Measurements from ENCODE around the gene LBH. TPM values are rescaled to one million over a fixed set of nuclear protein-coding genes. Genes with fewer than 3 reads are reported as not detected.
A peak's percentile ranks its signal among the peaks of the same experiment; 100 is the strongest.

LBH gene
- total and polyA plus RNA-seq, 2 of the 13 experiments (the other 11 are each of a cell fraction or from before 2014, with no cell fraction given): 0.09 to 0.25 TPM

DNA sequence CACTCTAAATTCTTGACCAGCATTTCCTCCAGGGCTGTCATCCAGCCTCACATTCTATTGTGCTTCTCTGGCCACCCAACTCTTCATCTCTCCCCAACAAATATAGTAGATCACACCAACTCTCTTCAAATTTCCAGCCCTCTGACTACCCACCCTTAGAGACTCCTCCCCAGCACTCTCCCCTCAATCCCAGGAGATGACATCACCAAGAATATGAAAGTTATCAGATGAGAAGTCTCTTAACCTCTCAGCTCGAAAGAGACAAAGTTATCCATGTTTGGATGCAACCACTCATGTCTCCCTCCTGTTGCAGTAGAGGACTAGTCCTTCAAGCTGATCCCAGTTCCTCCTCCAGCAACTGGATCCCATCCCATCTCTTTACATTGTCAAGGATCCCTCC lies 47.1 kb downstream of the LBH start:
- FAIRE-seq (no peak), DNase-seq (ENCODE audit: low spot score) (no peak), ATAC-seq (no peak)
- ChIA-PET CTCF (ENCODE audit: low intra/inter-chr PET ratio, low total read pairs) (no interaction called here), POLR2A (no interaction called here)
- no peak overlapping the region for H3K4me2 ChIP-seq (ENCODE audit: low read depth, low read length)
- H3K27me3 ChIP-seq (ENCODE audit: control insufficient read depth in 1 of 2, insufficient read depth in 2 of 2, low read length in 2 of 2): peaks cover 0 to 15% of the 10 kb centered on the region in 2 experiments; a peak in 2 of 5 replicates
- no peaks in the 10 kb centered on the region for H4K20me1 ChIP-seq (ENCODE audit: insufficient read depth, low read length)
- WGBS (ENCODE audit: low lambda C conversion rate): 4% methylated on average over 1 of the region's 1 CpG
- intact Hi-C loops (cut with micrococcal nuclease; ENCODE audit: unreplicated experiment): no loop called here
- no TSS peak for BruUV-seq (replicated peaks)
- peaks cover 7% of the 10 kb centered on the region for H3K4me1 ChIP-seq (ENCODE audit: insufficient read depth, low read length)
- in situ Hi-C loops (cut with HindIII; ENCODE audit: extremely low pct_ligation_motif_present, low pct_unique_long_range_greater_than_20kb): no loop called here
- no peaks in the 10 kb centered on the region for H3K9me3 ChIP-seq (ENCODE audit: low read length)
- no peak overlapping the region for H3K27ac ChIP-seq (ENCODE audit: extremely low read length, insufficient read depth, low read length)
- H3K9ac ChIP-seq (ENCODE audit: insufficient read depth, low read depth, low read length): no peak overlapping the region
- H2AFZ ChIP-seq (ENCODE audit: low read length): no peak overlapping the region
- H3K36me3 ChIP-seq (replicated peaks in 1 of 2; ENCODE audit: control insufficient read depth in 1 of 2, insufficient read depth in 2 of 2, low read length in 2 of 2): no peaks in the 10 kb centered on the region
- peak; percentile 73 for TF ChIP-seq ATF7 (IDR thresholded peaks at IDR 0.05)
- TF ChIP-seq ATF7 (CRISPR knock-in tag; IDR thresholded peaks at IDR 0.05): no peak
- TF ChIP-seq HNRNPK (IDR thresholded peaks at IDR 0.05; ENCODE audit: low read depth, low read length, poor library complexity, severe bottlenecking): no peak
- TF ChIP-seq ZNF33A (CRISPR knock-in tag; IDR thresholded peaks at IDR 0.05; ENCODE audit: borderline replicate concordance): no peak
- H3K79me2 ChIP-seq (ENCODE audit: insufficient read depth, low read length): no peaks in the 10 kb centered on the region
- H3K4me3 ChIP-seq (replicated peaks in 1 of 3; ENCODE audit: insufficient read depth in 1 of 3, low read depth in 2 of 3, low read length in 3 of 3): no peak overlapping the region

DNA sequence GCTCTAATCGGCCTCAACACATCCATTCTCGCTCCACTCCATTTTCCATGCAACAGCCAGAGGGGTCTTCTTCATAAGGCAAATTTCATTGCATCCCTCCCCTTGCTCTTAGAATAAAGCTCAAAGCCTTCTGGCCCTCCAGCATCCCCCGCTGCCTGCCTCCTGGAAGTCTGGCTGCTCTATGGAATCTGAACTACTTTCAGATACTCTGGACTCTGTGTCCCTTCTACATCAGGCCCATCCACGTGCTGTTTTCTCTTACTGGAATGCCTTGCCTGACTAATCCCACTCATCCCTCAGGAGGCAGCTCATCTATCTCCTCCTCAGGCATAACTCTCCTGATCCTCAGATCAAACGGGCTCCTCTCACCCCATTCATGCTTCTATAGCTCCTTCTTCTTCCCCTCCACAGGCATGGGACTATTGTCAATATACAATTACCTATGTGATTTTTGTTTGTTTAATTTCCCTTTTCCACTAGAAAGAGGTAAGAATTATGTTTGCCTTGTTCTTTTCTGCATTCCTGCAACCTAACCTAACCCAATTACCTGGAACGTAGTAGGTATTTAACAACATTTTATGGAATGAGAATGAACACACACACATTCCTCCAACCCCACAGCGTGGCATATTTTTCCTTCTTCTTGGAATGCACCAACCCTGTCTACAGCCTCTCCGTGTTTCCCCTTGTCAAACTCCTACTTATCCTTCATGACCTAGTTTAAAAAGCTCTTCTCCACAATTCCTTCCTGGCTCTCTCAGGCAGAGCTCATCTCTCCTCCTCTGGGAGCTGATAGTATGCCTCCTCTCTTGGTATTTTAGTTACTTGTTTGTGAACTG lies 49.5 kb downstream of the LBH start:
- BruUV-seq (replicated peaks): no TSS peak
- FAIRE-seq: no peak
- TF ChIP-seq HNRNPH1 (optimal IDR thresholded peaks at IDR 0.05; ENCODE audit: low read depth, low read length) (no peak), TCF12 (IDR thresholded peaks at IDR 0.05) (no peak), TCF12 (CRISPR knock-in tag; IDR thresholded peaks at IDR 0.05) (no peak), AHR (CRISPR knock-in tag; IDR thresholded peaks at IDR 0.05) (no peak), ZNF432 (CRISPR knock-in tag; IDR thresholded peaks at IDR 0.05; ENCODE audit: borderline replicate concordance) (no peak), IRF2 (CRISPR knock-in tag; IDR thresholded peaks at IDR 0.05) (no peak), MEIS2 (CRISPR knock-in tag; IDR thresholded peaks at IDR 0.05) (no peak), HNRNPUL1 (IDR thresholded peaks at IDR 0.05; ENCODE audit: low read depth, low read length) (no peak), ZMYM4 (CRISPR knock-in tag; IDR thresholded peaks at IDR 0.05) (no peak), ARNTL (CRISPR knock-in tag; IDR thresholded peaks at IDR 0.05) (no peak), ZKSCAN1 (IDR thresholded peaks at IDR 0.05; ENCODE audit: low read length) (no peak), ZNF431 (CRISPR knock-in tag; IDR thresholded peaks at IDR 0.05; ENCODE audit: borderline replicate concordance, low read depth) (no peak)

More for the DNA sequence above, 49.5 kb downstream of the LBH start:
- H3K9me3 ChIP-seq (ENCODE audit: low read length): no peaks in the 10 kb centered on the region
- H2AFZ ChIP-seq (ENCODE audit: low read length): no peak overlapping the region
- WGBS (ENCODE audit: low lambda C conversion rate): 15% methylated on average over 8 of the region's 8 CpGs
- ChIA-PET CTCF (ENCODE audit: low intra/inter-chr PET ratio, low total read pairs) (no interaction called here), POLR2A (no interaction called here)
- H3K4me1 ChIP-seq (ENCODE audit: insufficient read depth, low read length): no peaks in the 10 kb centered on the region
- H4K20me1 ChIP-seq (ENCODE audit: insufficient read depth, low read length): no peaks in the 10 kb centered on the region
- H3K9ac ChIP-seq (ENCODE audit: insufficient read depth, low read depth, low read length): no peak overlapping the region
- DNase-seq (ENCODE audit: low spot score): no peak
- H3K27me3 ChIP-seq (ENCODE audit: control insufficient read depth in 1 of 2, insufficient read depth in 2 of 2, low read length in 2 of 2): peaks cover 0 to 16% of the 10 kb centered on the region in 2 experiments; a peak in 4 of 5 replicates
- H3K4me2 ChIP-seq (ENCODE audit: low read depth, low read length): no peak overlapping the region
- no peak overlapping the region for H3K27ac ChIP-seq (ENCODE audit: extremely low read length, insufficient read depth, low read length)
- no peaks in the 10 kb centered on the region for H3K36me3 ChIP-seq (replicated peaks in 1 of 2; ENCODE audit: control insufficient read depth in 1 of 2, insufficient read depth in 2 of 2, low read length in 2 of 2)
- H3K79me2 ChIP-seq (ENCODE audit: insufficient read depth, low read length): no peaks in the 10 kb centered on the region
- H3K4me3 ChIP-seq (replicated peaks in 1 of 3; ENCODE audit: insufficient read depth in 1 of 3, low read depth in 2 of 3, low read length in 3 of 3): no peak overlapping the region
- ATAC-seq: no peak
- intact Hi-C loops (cut with micrococcal nuclease; ENCODE audit: unreplicated experiment): no loop called here
- in situ Hi-C loops (cut with HindIII; ENCODE audit: extremely low pct_ligation_motif_present, low pct_unique_long_range_greater_than_20kb): no loop called here
